IPS-18a (cell line): ENCODE measurements around the gene CIRBP.

Source experiments
- H3K27ac ChIP-seq: one replicate; pipeline ENCODE4 v1.5.1; 2013; ENCODE audit warnings: low read length
- H3K27me3 ChIP-seq: one replicate; pipeline ENCODE4 v1.6.1; 2013; ENCODE audit warnings: mild to moderate bottlenecking, low read length; ENCODE audit not compliant: control insufficient read depth, insufficient read depth
- H3K36me3 ChIP-seq: one replicate; pipeline ENCODE4 v1.6.1; 2013; ENCODE audit warnings: low read depth, low read length; ENCODE audit not compliant: control insufficient read depth
- H3K4me1 ChIP-seq: one replicate; pipeline ENCODE4 v1.6.1; 2013; ENCODE audit warnings: low read depth, low read length; ENCODE audit not compliant: control insufficient read depth
- H3K4me3 ChIP-seq: one replicate; pipeline ENCODE4 v1.5.1; 2013; ENCODE audit warnings: low read length
- H3K9ac ChIP-seq: one replicate; pipeline ENCODE4 v1.6.1; 2013; ENCODE audit warnings: mild to moderate bottlenecking, low read length, moderate library complexity
- H3K9me3 ChIP-seq: one replicate; pipeline ENCODE4 v1.6.1; 2013; ENCODE audit warnings: low read depth, low read length; ENCODE audit not compliant: control insufficient read depth

Gene CIRBP

DNA sequence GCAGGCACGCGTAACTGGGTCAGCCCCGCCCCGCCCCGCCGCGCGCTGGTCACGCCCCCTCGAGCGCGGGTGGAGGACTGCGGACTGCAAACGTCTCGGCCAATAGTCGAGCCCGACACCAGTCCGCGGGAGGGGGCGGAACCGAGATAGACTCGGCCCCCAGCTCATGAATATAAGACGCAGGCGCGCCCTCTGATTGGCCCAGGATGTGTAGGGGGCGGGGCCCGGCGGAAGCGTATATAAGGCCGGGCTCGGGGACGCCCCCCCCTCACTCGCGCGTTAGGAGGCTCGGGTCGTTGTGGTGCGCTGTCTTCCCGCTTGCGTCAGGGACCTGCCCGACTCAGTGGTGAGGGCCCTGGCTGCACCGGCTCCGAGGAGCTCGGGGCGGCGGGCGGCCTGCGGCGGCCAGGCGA lies at the start of gene CIRBP:
CIRBP (plus strand) TSS at position 268 of the 413 bp plus-strand sequence. CDS start 1,602 bp downstream, outside the sequence.
- Histone ChIP-seq H3K4me3 (peak within 1 kb of the TSS; percentile 89), H3K27me3 (peaks cover 12% of the 10 kb centered on the region), H3K9me3 (no peaks in the 10 kb centered on the region), H3K27ac (peak within 1 kb of the TSS; percentile 87), H3K4me1 (peaks cover 38% of the 10 kb centered on the region), H3K9ac (peak within 1 kb of the TSS; percentile 97), H3K36me3 (peaks cover 39% of the 10 kb centered on the region)

DNA sequence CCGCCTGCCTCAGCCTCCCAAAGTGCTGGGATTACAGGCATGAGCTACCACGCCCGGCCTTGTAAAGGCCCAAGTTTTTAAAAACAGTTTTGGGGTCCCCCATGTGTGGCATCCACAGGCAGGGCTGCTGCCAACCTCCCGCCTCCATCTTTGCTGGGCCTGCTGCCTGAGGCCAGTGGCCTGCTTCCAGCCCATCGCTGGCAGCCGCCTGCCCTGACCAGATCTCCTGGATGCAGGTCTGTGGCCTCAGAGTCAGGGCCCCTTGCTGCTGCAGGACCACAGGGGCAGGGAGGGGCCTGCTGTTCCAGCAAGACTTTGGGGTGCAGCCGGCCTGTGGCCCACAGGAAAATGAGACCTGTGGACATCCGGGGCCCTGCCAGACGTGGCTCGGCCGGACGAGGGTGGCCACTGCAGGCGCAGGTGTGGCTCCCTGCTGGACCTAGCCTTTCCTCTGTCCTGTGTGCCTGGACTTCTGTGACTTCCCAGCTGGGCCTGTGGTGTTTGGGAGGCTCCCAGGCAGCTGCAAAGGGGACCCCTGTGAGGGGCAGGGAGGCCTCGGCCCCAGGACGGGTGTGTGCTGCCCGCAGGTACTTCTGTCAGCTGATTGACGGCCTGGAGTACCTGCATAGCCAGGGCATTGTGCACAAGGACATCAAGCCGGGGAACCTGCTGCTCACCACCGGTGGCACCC lies 49.2 kb upstream of the CIRBP start:
- no peaks in the 10 kb centered on the region for H3K9me3 ChIP-seq
- no peak overlapping the region for H3K27ac ChIP-seq
- no peaks in the 10 kb centered on the region for H3K4me1 ChIP-seq
- no peak overlapping the region for H3K9ac ChIP-seq
- no peak overlapping the region for H3K4me3 ChIP-seq
- H3K27me3 ChIP-seq = no peaks in the 10 kb centered on the region
- no peaks in the 10 kb centered on the region for H3K36me3 ChIP-seq

DNA sequence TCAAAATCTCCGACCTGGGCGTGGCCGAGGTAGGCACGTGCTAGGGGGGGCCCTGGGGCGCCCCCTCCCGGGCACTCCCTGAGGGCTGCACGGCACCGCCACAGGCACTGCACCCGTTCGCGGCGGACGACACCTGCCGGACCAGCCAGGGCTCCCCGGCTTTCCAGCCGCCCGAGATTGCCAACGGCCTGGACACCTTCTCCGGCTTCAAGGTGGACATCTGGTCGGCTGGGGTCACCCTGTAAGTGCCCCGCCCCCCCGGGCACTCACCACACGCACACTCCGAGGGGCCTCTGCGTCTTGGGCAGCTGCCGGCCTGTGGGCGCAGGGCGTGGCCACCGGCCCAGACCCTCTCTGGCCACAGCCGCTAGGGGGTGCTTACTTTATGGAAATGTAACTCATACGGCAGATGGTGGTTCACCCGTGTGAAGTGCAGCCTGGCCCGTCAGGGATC lies 48.6 kb upstream of the CIRBP start:
- Histone ChIP-seq H3K4me3 (no peak overlapping the region), H3K27me3 (no peaks in the 10 kb centered on the region), H3K4me1 (no peaks in the 10 kb centered on the region), H3K9me3 (no peaks in the 10 kb centered on the region), H3K27ac (no peak overlapping the region), H3K9ac (no peak overlapping the region), H3K36me3 (no peaks in the 10 kb centered on the region)

DNA sequence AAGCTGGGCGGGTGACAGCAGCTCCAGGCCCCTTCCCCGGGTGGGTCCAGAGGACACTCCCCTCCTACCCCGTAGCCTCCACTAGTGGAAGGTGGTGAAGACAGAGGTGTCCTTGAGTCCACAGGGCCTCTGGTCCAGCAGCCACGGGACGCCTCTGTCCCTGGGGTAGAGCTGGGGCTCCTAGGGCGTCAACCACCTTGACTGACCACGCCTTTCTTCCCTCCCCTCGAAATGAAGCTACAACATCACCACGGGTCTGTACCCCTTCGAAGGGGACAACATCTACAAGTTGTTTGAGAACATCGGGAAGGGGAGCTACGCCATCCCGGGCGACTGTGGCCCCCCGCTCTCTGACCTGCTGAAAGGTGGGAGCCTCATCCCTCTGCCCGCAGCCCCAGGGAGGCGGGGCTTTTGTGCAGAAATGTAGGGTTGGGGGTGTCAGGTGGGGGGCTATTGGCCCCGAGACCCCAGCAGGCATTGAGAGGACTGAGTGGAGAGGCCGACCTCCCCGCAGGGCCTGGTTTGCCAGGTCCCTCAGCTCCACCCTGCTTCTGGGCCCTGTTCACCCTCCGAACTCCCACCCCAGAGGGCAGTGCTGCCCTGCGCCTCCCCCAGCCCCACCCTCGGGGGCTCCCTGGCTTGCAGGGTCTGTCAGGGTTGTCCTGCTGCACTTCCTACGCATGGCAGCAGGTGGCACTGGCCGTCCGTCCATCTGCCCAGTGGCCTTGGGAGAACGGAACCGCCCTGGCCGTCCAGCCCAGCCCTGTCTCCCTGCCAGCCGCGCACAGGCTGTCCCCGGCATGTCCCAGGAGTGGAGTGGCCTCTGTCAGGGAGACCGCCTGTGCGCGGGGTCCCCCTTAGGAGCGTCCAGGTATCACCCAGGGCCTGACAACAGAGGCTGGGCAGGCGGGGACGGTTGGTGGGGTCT lies 47.9 kb upstream of the CIRBP start:
- Histone ChIP-seq H3K27ac (no peak overlapping the region), H3K9me3 (no peaks in the 10 kb centered on the region), H3K4me3 (no peak overlapping the region), H3K27me3 (no peaks in the 10 kb centered on the region), H3K4me1 (no peaks in the 10 kb centered on the region), H3K9ac (no peak overlapping the region), H3K36me3 (no peaks in the 10 kb centered on the region)

DNA sequence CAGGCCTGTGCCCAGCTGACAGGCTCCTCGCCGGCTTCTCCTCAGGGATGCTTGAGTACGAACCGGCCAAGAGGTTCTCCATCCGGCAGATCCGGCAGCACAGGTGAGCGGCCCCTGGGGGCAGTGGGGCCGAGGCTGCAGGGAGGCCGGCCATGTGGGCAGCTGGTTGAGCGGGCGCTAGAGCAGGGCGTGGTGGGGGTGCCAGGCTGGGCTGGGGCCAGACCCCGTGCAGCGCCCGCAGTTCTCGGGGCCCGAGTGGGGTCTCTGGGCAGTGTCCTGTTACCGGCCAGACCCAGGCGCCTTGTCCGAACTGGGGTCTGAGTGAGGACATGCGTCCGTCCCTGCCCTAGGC lies 47.3 kb upstream of the CIRBP start:
- Histone ChIP-seq H3K4me3 (no peak overlapping the region), H3K9ac (no peak overlapping the region), H3K4me1 (no peaks in the 10 kb centered on the region), H3K27ac (no peak overlapping the region), H3K9me3 (no peaks in the 10 kb centered on the region), H3K36me3 (no peaks in the 10 kb centered on the region), H3K27me3 (no peaks in the 10 kb centered on the region)

DNA sequence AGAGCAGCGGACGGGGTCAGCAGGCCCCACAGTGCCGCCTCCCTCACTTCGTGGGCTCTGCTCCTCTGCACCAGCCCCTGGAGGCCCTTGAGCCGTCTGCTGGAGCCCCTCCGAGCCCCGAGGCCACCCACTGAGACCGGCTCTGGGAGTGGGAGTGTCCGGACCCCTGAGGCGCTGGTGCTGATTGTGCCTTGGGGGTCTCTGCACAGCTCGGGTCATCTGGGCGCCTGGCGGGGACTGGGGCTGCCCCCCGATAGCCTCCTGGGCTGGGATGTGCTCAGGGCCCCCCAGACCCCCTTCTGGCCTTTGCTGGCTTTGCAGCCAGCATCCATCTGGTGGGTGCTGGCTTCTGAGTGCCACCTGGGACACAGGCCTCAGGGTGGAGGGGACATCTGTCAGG lies 46.7 kb upstream of the CIRBP start:
- H3K27ac ChIP-seq = no peak overlapping the region
- H3K36me3 ChIP-seq = no peaks in the 10 kb centered on the region
- no peaks in the 10 kb centered on the region for H3K4me1 ChIP-seq
- no peak overlapping the region for H3K4me3 ChIP-seq
- H3K9ac ChIP-seq = no peak overlapping the region
- no peaks in the 10 kb centered on the region for H3K27me3 ChIP-seq
- H3K9me3 ChIP-seq = no peaks in the 10 kb centered on the region

DNA sequence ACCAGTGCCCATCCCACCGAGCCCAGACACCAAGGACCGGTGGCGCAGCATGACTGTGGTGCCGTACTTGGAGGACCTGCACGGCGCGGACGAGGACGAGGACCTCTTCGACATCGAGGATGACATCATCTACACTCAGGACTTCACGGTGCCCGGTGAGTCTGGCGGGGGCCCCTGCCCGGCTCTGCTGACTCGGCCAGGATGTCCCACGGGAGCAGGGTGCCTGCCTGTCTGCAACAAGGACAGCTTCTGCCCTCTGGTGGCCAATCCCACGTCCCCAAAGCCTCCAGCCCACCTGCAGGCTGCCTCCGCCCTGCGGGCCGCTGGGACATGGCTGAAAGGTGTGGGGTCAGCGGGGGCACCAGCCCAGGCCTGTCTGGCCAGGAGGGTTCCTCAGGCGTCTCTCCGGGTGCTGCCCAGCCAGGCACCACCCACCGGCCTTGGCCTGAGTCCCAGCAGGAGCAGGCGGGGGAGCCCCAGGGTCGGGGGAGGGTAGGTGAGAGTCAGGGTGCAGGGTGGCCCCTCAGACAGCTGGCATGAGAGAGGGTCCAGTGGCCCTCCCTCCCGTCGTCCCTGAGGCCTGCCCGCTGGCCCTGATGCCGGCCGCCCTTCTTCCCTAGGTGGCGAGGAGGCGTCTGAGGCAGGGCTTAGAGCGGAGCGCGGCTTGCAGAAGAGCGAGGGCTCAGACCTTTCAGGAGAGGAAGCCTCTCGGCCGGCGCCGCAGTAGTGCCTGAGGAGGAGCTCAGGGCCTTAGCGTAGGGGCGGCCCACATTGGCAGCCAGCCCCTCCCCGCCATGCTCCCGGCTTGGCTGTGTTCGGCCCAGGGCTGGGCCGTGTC lies 45.9 kb upstream of the CIRBP start:
- Histone ChIP-seq H3K27ac (no peak overlapping the region), H3K4me3 (no peak overlapping the region), H3K27me3 (no peaks in the 10 kb centered on the region), H3K36me3 (no peaks in the 10 kb centered on the region), H3K9me3 (no peaks in the 10 kb centered on the region), H3K4me1 (no peaks in the 10 kb centered on the region), H3K9ac (no peak overlapping the region)

DNA sequence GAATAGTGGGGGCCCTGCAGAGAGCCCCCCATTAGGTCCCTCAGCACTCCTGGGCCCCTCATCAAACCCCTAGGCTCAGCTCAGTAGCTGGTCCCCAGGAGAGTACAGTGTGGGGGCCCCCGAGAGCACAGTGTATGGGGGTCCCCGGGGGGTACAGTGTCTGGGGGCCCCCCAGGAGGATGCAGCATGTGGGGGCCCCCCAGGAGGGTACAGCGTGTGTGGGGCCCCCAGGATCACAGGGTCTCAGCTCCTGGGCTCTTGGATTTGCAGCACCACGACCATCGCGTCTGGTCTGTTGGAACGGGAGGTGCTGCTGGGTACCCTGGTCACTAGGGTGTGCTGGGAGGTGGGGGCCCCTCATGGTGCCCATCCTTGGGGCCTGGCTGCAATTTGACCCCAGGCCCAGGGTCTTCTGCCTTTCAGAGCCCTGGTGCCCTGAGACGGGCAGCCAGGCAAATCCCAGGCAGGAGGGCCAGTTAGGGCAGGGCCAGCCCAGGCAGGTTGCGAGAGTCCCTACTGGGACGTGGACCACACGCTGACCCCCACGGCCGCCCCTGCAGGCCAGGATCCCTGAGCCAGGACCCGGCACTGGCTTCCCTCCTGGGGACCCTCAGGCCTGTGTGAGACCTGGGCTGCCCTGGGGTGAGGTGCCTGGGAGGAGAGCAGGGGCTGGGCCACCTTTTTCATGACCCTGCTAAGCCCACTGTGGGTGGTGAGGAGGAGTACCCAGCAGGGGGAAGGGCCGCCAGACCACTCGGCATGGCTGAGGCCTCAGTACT lies 44.9 kb upstream of the CIRBP start:
- Histone ChIP-seq H3K27me3 (no peaks in the 10 kb centered on the region), H3K36me3 (no peaks in the 10 kb centered on the region), H3K9me3 (no peaks in the 10 kb centered on the region), H3K4me3 (no peak overlapping the region), H3K27ac (no peak overlapping the region), H3K9ac (no peak overlapping the region), H3K4me1 (no peaks in the 10 kb centered on the region)

DNA sequence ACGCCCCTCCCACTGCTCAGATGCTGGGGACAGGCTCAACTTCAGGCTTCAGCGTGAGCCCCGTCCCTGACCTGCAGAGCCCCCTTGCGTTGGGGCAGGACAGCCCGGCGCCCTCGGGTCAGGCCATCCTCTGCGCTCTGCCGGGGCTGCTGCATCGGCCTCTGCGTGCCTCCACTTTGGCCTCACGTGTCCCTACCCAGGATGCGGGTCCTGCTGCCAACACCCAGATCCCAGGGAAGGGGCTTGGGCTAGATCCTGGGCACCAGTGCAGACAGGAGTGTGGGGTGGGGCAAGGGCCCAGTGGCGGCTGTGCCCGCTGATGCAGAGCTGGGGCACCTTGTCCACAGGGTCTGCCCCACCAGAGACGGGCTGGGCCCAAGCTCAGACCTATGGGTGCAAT lies 44.3 kb upstream of the CIRBP start:
- Histone ChIP-seq H3K27ac (no peak overlapping the region), H3K36me3 (no peaks in the 10 kb centered on the region), H3K4me3 (no peak overlapping the region), H3K4me1 (no peaks in the 10 kb centered on the region), H3K9me3 (no peaks in the 10 kb centered on the region), H3K9ac (no peak overlapping the region), H3K27me3 (no peaks in the 10 kb centered on the region)

DNA sequence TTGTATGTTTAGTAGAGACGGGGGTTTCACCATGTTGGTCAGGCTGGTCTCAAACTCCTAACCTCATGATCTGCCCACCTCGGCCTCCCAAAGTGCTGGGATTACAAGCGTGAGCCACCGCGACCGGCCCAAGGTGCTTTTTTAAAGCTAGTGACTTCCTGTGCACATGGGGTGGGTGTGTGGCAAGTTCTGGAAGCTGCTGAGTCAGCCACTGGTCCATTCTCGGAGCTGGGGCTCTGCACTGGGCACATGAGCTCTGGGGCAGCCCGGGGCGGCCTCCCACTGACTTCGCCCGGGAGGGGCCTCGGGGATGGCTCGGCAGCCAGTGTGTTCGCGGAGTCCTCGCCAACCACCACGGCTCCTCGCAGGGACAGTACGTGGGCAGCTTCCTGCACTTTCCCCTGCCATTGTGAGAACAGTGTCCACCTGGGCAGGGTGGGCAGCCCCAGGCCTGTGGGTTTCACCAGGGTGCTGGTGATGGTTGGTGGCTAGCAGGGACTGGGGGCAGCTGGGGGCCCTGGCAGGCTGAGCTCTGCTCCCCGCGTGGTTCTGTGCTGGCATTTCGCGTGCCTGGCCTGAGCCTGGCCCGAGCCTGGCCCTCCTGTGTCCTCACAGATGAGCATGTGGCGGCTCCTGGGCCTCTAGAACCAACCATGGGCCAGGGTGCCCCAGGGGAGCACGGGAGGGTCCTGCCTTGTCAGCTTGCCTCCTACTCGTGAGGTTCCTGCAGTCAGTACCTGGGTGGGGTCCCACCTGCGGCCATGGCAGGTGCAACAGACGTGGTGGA lies 43.5 kb upstream of the CIRBP start:
- Histone ChIP-seq H3K9me3 (no peaks in the 10 kb centered on the region), H3K4me3 (no peak overlapping the region), H3K4me1 (no peaks in the 10 kb centered on the region), H3K27ac (no peak overlapping the region), H3K27me3 (no peaks in the 10 kb centered on the region), H3K9ac (no peak overlapping the region), H3K36me3 (no peaks in the 10 kb centered on the region)
